ENCODE data around the gene AHNAK2.

DNA sequence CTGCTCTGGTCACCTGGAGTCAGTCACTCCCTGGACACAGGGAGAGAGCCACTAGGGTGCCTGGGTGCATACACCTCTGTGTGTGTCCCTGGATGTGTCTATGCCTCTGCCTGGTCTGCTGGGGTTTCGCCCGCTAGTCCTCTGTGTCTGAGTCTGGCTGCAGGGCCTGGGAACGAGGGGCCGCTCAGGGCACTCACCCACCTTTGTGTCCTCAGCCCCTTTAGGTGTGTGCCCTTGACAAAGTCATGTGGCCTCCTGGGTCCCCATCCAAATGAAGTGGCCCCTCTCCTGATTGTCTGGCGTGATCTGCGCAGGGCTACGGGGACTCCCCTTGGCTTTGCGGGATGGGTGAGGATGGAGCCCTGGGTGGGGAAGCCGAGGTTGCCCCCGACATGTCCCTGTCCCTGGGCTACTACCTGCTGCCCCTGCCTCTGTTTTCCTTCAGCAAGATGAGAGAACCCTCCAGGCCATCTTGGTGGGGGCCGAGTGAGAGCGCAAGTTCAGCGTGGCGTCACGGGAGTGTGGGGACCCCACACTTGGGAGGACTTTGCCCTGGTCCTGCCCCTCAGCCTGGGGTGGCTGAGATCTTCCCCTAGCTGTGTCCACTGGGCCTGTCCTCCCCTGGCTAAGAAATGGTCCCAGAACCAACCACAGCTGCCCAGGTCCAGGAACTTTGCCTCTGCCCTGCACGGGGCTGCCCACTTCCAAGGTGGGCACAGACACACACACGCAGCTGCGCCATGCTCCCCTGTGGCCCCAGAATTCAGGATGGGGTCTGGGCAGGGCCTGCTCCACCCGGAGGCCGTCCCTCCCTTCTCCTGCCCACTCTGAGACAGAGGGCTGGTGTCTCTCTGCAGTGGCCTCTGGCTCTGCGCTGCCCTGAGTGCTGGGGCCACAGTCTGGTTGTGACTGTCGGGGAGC lies 2.7 kb upstream of the AHNAK2 start:
- TF ChIP-seq, protein P1, sequence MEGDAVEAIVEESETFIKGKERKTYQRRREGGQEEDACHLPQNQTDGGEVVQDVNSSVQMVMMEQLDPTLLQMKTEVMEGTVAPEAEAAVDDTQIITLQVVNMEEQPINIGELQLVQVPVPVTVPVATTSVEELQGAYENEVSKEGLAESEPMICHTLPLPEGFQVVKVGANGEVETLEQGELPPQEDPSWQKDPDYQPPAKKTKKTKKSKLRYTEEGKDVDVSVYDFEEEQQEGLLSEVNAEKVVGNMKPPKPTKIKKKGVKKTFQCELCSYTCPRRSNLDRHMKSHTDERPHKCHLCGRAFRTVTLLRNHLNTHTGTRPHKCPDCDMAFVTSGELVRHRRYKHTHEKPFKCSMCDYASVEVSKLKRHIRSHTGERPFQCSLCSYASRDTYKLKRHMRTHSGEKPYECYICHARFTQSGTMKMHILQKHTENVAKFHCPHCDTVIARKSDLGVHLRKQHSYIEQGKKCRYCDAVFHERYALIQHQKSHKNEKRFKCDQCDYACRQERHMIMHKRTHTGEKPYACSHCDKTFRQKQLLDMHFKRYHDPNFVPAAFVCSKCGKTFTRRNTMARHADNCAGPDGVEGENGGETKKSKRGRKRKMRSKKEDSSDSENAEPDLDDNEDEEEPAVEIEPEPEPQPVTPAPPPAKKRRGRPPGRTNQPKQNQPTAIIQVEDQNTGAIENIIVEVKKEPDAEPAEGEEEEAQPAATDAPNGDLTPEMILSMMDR (IDR thresholded peaks at IDR 0.05; ENCODE audit: low read length): no peak
- TF ChIP-seq EZH2 (optimal IDR thresholded peaks at IDR 0.05; ENCODE audit: low read depth, low read length): no peak

All from MM.1S (cell line).